ENCODE data around the gene TMEM140. TPM values are rescaled to one million over a fixed set of nuclear protein-coding genes. Genes with fewer than 3 reads are reported as not detected.

Gene TMEM140
- total RNA-seq, 6 experiments from 2014 or later: 0.47 to 2.2 (median 1.6) TPM

DNA sequence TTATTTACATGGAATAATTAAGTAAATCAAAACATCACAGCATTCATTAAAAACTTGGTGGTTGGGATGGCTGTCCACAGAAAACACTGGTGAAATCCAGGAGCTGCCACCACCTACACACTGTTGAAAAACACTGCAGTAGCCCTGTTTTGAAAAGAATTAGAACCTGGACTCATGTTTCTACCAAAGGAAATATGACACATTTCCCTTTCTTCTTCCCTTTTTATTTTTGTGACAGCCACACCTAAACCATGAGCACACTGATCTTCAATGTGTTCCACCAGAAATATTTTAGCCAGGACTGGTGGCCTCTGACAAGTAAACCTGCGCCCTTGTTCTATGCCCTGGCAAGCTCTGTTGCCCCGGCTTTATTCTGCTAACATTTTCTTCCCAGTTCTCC, 3.3 kb downstream of the TMEM140 start:
- TF ChIP-seq, protein P1, sequence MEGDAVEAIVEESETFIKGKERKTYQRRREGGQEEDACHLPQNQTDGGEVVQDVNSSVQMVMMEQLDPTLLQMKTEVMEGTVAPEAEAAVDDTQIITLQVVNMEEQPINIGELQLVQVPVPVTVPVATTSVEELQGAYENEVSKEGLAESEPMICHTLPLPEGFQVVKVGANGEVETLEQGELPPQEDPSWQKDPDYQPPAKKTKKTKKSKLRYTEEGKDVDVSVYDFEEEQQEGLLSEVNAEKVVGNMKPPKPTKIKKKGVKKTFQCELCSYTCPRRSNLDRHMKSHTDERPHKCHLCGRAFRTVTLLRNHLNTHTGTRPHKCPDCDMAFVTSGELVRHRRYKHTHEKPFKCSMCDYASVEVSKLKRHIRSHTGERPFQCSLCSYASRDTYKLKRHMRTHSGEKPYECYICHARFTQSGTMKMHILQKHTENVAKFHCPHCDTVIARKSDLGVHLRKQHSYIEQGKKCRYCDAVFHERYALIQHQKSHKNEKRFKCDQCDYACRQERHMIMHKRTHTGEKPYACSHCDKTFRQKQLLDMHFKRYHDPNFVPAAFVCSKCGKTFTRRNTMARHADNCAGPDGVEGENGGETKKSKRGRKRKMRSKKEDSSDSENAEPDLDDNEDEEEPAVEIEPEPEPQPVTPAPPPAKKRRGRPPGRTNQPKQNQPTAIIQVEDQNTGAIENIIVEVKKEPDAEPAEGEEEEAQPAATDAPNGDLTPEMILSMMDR (IDR thresholded peaks at IDR 0.05): no peak
- no peak for DNase-seq
- Mint-ChIP-seq H3K27me3 (ENCODE audit: insufficient read depth) (peaks cover 2% of the 10 kb centered on the region; the same call in 1 of the 2 replicates), H3K27ac (no peak overlapping the region), H3K4me1 (ENCODE audit: low read depth) (peaks cover 42% of the 10 kb centered on the region), H3K9me3 (peaks cover 21% of the 10 kb centered on the region), H3K36me3 (ENCODE audit: low read depth) (peaks cover 22% of the 10 kb centered on the region), H3K4me3 (no peak overlapping the region)

DNA sequence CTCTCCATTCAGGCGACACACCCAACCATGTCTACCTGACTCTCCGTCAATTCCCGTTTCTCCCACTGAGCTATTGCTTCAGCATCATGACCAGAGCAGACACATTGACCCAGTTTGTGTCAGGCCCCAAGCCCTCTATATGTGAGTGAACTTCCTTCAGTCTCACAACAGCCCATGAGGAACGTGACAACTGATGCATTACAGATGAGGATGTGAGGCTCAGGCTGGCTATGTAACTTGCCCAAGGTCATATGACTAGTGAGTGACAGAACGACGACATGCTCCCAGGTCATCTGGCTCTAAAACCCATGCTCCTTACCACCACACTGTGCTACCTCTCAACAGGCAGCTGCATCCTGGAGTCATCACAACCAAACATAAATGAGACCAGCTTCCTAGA, 3.7 kb downstream of the TMEM140 start:
- DNase-seq: no peak
- Mint-ChIP-seq H3K36me3 (ENCODE audit: low read depth) (peaks cover 26% of the 10 kb centered on the region), H3K4me3 (no peak overlapping the region), H3K4me1 (ENCODE audit: low read depth) (peaks cover 38% of the 10 kb centered on the region), H3K27ac (no peak overlapping the region), H3K27me3 (ENCODE audit: insufficient read depth) (peaks cover 2% of the 10 kb centered on the region; the same call in 1 of the 2 replicates), H3K9me3 (peaks cover 25% of the 10 kb centered on the region)
- TF ChIP-seq, protein P1 (IDR thresholded peaks at IDR 0.05): no peak

DNA sequence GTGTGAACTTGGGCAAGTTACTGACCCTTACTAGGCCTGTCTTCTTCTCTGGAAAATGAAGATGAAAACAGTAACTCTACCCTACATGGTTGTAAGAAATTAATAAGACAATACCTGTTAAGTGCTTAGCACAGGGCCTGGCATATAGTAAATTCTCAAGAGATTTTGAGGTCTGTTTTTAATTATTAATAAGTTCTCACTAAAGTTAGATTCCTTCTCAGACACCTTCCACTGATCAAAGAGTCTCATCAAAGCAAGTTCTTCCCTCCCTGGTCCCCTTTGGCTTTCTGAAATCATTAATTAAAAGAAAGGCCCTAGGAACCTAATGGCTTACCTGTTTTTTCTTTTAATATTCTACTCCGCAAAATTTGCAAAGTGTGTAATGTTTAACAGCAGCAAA, 4.6 kb downstream of the TMEM140 start:
- Mint-ChIP-seq H3K27ac (no peak overlapping the region), H3K27me3 (ENCODE audit: insufficient read depth) (peaks cover 7% of the 10 kb centered on the region), H3K4me1 (ENCODE audit: low read depth) (peaks cover 29% of the 10 kb centered on the region), H3K4me3 (no peak overlapping the region), H3K9me3 (peaks cover 31% of the 10 kb centered on the region), H3K36me3 (ENCODE audit: low read depth) (peaks cover 32% of the 10 kb centered on the region)
- DNase-seq: no peak
- TF ChIP-seq, protein P1 (IDR thresholded peaks at IDR 0.05): no peak

DNA sequence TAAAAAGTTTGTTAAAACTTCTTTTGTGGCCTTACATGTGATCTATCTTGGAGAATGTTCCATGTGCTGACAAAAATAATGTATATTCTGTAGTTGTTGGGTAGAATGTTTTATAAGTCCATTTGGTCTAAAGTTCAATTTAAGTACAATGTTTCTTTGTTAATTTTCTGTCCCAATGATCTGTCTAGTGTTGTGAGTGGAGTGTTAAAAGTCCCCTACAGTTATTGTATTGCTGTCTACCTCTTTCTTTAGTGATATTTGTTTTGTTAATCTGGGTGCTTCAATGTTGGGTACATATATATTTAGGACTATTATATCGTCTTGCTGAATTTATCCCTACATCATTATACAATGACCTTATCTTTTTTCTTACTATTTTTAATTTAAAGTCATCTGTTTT, 6.9 kb downstream of the TMEM140 start:
- Mint-ChIP-seq H3K27ac (no peak overlapping the region), H3K4me1 (ENCODE audit: low read depth) (peaks cover 16% of the 10 kb centered on the region), H3K9me3 (peaks cover 31% of the 10 kb centered on the region), H3K36me3 (ENCODE audit: low read depth) (peaks cover 32% of the 10 kb centered on the region), H3K4me3 (no peak overlapping the region), H3K27me3 (ENCODE audit: insufficient read depth) (peaks cover 7% of the 10 kb centered on the region)
- no peak for DNase-seq
- TF ChIP-seq, protein P1 (IDR thresholded peaks at IDR 0.05): no peak

DNA sequence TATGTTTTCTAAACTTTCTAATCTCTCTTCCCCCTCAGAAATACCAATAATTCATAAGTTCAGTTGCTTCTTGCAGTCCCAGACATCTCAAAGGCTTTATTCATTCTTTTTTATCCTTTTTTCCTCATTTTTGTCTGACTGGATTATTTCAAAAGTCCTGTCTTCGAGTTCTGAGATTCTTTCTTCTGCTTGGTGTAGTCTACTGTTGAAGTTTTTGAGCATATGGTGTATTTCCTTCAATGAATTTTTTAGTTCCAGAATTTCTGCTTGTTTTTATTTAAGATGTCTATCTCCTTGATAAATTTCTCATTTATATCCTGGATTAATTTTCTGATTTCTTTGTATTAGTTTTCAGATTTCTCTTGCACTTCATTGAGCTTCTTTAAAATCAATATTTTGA, 8.4 kb downstream of the TMEM140 start:
- no peak for DNase-seq
- Mint-ChIP-seq H3K9me3 (peaks cover 31% of the 10 kb centered on the region), H3K27ac (no peak overlapping the region), H3K4me3 (no peak overlapping the region), H3K36me3 (ENCODE audit: low read depth) (peaks cover 32% of the 10 kb centered on the region), H3K4me1 (ENCODE audit: low read depth) (peaks cover 28% of the 10 kb centered on the region), H3K27me3 (ENCODE audit: insufficient read depth) (peaks cover 7% of the 10 kb centered on the region)
- TF ChIP-seq, protein P1 (IDR thresholded peaks at IDR 0.05): no peak

DNA sequence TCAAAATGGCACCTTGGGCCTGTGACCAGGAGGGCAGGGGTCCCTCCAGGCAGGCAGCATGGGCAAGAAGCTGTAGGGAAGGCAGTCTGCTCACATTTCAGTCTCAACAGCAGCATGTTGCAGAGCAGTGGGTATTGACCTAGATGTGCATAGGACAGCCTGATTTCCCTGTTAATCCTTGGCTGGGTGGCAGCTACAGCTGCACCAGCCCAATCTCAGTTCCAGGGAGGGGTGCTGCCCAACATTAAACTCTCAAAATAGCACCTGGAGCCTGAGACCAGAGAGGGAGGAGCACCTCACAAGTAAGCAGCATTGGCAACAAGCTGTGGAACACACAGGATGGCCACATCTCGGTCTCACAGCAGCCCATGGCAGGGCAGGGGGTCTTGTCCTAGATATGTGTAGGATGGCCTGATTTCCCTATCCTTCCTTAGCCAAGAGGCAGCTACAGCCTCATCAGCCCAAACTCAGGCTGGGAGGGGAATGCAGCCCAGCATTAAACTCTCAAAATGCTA, 10.3 kb downstream of the TMEM140 start:
- H3K27me3 Mint-ChIP-seq (ENCODE audit: insufficient read depth): peaks cover 8% of the 10 kb centered on the region
- no peak overlapping the region for H3K4me3 Mint-ChIP-seq
- peaks cover 31% of the 10 kb centered on the region for H3K9me3 Mint-ChIP-seq
- H3K27ac Mint-ChIP-seq: no peak overlapping the region
- TF ChIP-seq, protein P1 (IDR thresholded peaks at IDR 0.05): no peak
- no peak for DNase-seq
- H3K4me1 Mint-ChIP-seq (ENCODE audit: low read depth): peaks cover 30% of the 10 kb centered on the region
- peaks cover 35% of the 10 kb centered on the region for H3K36me3 Mint-ChIP-seq (ENCODE audit: low read depth)
